Stimulated activated CD8-positive, alpha-beta memory T cell treated with anti-CD3 and anti-CD28 coated beads, Interleukin-12 subunit alpha, Interleukin-12 subunit beta, amount 100 ng/mL, for 24 hours (primary cell): Measurements from ENCODE around the gene GAS5.
A peak's percentile ranks its signal among the peaks of the same experiment; 100 is the strongest.
"Not testable (repeated sequence)": the region's sequence is repeated elsewhere in the genome, so short reads cannot be mapped to it uniquely, and the experiment has no call there.

ENCODE experiments used
- DNase-seq: peaks from one replicate; pipeline ENCODE4 v3.0.0-alpha.2; 2020; ENCODE audit errors: extremely low read depth

The GAS5 gene

DNA sequence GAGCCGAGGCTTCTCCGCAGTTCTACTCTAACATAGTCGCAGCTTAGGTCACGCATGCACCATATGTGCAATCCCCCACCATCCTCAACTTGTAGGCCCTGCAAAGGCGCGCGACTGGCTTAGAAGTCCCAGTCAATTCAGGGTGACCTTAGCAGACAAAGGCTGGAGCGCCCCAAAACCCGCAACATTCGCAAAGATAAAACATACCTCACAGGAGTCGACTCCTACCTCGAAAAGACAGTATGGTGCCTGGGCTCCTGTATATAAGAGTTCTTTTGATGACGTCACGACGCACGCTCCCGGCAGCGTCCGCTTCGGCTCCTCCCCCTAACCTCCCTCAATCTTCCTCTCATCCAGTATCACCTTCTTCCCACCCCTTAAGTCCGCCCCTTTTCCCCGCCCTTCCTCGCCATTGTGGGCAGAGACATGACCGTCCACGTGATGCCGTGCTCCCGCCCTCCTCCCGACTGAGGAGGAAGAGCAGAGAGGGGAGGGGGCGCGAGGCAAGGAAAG is at the start of gene GAS5:
GAS5 (minus strand) TSS at position 237 of the 513 bp plus-strand sequence.
- DNase-seq, result peak; percentile 98

DNA sequence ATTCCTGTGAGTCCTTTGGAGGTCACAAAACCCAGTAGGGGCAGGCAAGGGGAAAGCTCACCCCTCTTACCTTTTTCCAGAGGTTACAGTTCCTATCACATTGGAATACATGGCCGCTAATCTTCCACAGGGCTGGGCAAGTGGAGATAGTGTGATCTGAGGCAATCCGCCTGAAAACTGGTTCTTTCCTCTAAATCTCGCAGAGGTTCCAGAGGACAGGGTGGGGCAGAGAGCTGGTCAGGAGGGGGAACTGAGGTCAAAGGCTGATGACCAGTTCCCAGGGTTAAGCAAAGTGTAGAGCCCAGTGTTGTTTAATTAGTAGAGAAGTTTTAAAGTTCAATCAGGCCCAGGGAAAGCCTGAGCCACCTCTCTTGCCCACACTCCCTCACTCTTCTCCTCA is 49.4 kb upstream of the GAS5 start, which contains the start of gene SERPINC1:
SERPINC1 (minus strand) TSS at position 179 of the 400 bp plus-strand sequence; CDS start at position 111, 68 bp downstream.
- no peak for DNase-seq

DNA sequence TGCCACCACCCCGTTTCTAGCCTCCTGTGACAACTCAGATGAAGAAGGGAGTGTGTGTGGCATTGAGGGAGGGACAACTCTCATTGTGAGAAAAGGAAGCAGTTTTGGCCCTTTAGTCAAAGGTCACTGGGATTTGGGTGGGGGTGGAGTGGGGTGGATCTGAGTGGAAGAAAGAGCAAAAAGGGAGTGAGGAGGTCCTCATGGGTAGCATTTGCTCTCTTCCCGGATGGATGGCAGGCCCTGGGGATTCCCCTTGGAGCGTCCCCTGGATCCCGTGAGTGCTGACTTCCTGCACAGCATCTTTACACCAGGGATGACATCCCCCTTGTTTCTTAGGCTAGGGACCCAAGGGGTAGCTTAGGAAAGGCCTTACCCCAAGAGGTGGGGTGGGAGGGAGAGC is 48.9 kb upstream of the GAS5 start:
- no peak for DNase-seq

- no peak for DNase-seq
Observed at GRCh38 chr1:173915596-173915995, 47.8 kb upstream of the GAS5 start.

DNA sequence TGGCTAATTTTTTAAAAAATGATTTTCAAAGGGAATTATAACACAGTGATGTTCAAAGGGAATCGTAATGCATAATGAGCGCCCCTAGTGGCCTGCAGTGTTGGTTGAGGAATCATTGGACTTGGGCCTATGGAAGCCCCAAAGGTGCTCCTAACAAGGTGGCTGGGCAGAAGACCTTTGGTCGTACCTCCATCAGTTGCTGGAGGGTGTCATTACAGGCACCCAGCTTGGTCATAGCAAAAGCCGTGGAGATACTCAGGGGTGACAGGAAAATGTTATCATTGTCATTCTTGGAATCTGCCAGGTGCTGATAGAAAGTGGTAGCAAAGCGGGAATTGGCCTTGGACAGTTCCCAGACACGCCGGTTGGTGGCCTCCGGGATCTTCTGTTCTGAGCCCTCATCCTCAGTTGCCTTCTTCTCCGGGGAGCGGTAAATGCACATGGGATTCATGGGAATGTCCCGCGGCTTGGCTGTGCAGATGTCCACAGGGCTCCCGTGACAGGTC is 46.6 kb upstream of the GAS5 start:
- no peak for DNase-seq

GRCh38 chr1:173913111-173913510 is 45.3 kb upstream of the GAS5 start:
- DNase-seq, result no peak

DNA sequence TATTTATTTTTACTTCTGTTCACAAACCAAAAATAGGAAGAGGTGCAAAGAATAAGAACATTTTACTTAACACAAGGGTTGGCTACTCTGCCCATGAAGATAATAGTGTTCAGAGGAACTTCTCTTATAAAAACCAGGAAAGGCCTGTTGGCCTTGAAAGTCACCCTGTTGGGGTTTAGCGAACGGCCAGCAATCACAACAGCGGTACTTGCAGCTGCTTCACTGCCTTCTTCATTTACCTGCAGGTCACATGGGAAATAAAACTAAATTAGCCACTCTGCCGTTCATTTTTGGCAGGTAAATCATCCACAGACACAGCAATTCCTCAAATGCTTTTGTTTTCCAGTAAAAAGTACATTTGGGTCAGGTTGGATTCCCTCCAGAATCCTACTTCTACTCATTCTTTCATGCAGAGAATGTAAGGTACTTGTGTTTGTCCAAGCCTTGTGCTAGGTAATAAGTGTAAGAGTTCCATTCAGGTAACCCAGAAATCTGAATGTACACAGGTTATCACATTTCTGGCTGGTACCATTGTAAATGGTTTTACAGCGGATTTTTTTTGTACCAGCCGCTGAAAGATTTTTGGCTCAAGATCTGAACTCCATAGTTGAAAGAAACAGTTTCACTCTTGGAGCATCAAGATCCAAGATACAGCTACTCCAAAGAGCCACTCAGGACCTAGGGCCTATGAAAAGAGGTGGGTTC is 36.2 kb upstream of the GAS5 start:
- no peak for DNase-seq

- no peak for DNase-seq
Observed at GRCh38 chr1:173900992-173901391, 33.2 kb upstream of the GAS5 start.

DNA sequence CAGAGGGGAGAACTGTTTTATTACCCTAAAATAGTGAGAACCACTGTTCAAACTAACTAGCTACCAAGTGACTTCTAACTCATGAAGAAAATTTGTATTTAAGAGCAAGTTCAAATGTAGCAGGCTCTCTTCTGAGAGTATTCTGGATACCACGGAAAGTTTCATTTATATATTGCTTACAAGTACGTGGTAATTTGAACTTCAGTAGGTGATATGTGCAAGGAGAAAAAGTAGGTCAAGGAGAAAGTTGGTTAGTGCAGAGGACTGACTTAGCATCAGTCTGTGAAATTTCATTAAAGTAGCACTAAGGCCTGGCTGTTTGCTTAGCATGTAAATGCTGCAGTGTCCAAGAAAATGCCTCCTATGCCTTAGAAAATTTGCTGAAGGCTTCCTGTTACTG is 32.6 kb upstream of the GAS5 start:
- no peak for DNase-seq

DNA sequence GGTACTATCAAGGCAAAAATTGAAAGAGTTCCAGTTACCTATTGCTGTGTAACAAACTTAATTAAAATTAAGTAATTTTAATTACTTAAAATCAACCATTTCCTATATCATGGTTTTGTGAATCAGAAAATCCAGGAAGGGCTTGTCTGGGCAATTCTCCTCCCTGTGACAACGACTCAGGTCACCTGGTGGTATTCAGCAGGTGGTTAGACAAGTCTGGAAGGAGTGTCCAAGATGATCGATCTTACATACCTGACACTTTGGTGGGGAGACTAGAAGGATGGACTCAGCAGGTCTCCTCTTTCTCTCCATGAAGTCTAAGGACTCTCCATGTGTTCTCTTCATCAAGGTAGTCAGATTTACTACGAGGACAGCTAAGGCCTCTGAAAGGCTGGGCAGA is 26.4 kb upstream of the GAS5 start:
- DNase-seq, result no peak

- DNase-seq, result no peak
Observed at GRCh38 chr1:173893611-173894010, 25.8 kb upstream of the GAS5 start.

DNA sequence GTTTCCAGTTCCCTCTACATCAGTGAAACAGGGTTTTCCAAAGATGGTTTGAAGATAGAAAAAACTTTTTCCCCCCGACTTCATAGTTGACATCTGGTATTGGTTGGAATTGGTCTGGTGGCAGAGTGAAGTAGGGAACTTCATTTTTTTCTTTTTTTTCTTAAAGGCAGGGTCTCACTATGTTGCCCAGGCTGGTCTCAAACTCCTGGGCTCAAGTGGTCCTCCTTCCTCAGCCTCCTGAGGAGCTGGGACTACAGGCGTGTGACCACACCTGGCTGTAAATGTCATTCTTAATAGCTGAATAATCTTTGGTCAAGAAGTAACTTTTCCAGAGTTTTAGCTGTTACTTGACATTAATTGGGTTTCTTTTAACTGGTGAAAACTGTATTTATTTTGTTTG is 22.1 kb upstream of the GAS5 start:
- DNase-seq, result no peak

- no peak for DNase-seq
Observed at GRCh38 chr1:173888749-173889148, 21.0 kb upstream of the GAS5 start.

DNA sequence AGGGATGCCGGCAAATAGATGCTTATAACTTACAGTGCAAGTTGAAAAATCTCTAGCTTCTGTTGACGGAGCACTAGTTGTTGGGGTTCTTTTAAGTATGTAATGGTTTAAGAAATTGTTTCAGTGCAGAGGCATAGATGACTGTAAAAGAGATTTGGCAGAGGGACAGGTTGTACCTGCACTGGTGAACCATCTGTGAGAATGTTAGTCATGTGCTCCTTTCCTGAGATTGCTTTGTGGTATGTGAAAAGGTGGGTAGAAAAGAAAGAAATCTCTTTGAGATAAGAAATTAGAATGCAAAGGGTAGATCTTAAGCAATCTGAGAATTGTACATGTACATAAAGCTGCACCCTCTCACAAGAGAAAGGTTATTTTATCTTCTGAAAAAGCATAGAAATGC is 19.8 kb upstream of the GAS5 start:
- no peak for DNase-seq

DNA sequence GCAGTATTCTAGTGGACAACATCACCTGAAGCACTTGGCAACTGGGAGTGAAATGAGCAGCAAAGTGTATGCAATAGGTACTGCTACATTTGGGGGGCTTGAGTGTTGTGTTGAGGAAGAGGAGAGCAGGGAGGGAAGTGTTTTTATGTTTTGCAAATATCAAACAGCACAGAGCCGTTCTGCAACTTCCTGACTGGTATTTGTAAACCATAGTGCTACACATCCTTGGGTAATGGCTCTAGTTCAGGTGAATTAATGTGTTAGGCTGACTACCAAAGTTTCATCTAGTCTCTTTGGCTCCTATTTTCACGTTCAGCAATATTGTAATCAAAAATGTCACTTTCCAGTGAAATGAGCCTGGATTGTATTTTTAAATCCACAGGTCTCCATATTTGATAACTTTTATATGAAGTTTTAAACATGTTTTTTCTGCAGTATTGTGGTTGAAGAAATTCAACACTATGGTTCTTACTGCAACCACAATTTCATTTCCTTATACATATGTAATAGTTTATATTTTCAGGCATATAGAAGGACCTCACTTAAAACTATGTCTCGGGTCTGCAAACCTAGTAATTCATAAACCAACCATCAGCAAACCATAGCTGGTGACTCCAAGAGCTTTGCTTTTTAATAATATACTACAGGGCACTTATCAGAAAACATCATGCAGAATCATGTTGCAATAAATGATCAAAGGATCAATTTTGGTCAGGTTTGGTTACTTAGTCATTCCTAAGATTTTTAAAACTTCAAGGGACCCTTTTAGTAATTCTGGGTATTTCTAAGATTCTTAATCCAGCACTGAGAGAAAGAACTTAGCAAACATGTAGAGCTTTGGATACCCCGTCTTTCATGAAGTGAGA is 19.2 kb upstream of the GAS5 start:
- no peak for DNase-seq

GRCh38 chr1:173884701-173885100 is 16.9 kb upstream of the GAS5 start:
- DNase-seq, result no peak

DNA sequence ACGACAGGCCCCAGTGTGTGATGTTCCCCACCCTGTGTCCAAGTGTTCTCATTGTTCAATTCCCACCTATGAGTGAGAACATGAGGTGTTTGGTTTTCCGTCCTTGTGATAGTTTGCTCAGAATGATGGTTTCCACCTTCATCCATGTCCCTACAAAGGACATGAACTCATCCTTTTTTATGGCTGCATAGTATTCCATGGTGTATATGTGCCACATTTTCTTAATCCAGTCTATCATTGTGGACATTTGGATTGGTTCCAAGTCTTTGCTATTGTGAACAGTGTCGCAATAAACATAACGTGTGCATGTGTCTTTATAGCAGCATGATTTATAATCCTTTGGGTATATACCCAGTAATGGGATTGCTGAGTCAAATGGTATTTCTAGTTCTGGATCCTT is 13.3 kb upstream of the GAS5 start:
- not testable (repeated sequence) for DNase-seq

- DNase-seq, result no peak
Observed at GRCh38 chr1:173878251-173878650, 10.5 kb upstream of the GAS5 start.

DNA sequence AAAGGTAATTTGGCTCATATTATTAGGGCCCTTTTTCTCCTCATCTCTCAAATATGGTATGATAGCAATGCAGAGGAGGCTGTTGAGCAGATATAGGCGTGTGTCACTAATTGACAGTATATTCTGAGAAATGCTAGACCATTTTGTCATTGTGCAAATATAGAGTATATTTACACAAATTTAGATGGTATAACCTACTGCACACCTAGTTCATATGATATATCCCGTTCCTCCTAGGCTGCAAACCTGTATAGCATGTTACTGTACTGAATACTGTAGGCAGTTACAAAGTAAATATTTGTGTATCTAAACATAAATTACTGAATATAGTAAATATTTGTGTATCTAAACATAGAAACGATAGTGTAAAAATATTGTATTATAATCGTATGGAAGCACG is 8.9 kb upstream of the GAS5 start:
- no peak for DNase-seq

DNA sequence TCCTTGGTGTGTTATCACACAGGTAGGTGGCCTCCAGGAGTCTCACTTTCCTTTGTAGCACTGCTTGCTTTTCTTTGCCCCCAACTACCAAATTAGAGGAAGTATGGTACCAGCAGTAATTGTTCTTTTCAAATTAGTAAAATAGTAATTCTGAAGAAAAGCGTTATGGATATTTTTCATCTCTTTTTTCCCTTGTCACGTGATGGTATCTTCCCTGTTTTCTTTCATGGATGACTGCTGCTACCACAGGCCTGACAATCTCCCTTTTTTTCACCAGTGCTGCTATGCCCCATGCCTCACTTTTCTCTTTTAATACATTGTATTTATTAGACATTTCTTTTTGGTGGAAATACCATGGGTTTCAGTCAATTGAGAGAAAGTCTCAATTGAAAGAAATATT is 3.7 kb upstream of the GAS5 start:
- no peak for DNase-seq

- no peak for DNase-seq
Observed at GRCh38 chr1:173871091-173871490, 3.3 kb upstream of the GAS5 start.

DNA sequence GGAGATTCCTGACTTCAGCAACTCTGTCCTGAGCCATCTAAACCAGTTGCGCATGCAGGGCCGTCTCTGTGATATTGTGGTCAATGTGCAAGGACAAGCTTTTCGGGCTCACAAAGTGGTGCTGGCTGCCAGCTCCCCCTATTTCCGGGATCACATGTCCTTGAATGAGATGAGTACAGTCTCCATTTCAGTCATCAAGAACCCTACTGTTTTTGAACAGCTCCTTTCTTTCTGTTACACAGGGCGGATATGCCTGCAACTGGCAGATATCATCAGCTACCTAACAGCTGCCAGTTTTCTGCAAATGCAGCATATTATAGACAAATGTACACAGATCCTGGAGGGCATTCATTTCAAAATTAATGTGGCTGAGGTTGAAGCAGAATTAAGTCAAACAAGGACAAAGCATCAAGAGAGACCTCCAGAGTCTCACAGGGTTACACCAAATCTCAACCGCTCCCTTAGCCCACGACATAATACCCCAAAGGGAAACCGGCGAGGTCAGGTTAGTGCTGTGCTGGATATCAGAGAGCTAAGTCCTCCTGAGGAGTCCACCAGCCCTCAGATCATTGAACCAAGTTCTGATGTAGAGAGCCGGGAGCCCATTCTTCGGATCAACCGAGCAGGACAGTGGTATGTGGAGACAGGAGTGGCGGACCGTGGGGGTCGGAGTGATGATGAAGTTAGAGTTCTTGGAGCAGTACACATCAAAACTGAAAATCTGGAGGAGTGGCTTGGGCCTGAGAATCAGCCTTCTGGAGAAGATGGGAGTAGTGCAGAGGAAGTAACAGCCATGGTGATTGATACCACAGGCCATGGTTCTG is 2.7 kb upstream of the GAS5 start:
- no peak for DNase-seq
